Esophagus muscularis mucosa (tissue), 4 donors: ENCODE measurements around the gene JDP2.

ENCODE experiments used
- EP300 ChIP-seq: sonication (generic); formaldehyde crosslinking; IDR thresholded peaks from one replicate; pipeline ENCODE4 v1.6.1; 2017; ENCODE audit warnings: antibody characterized with exemption
- POLR2A ChIP-seq: fragments of 450-650 bp; IDR thresholded peaks from one replicate; pipeline ENCODE4 v1.6.1; 2017; ENCODE audit warnings: antibody characterized with exemption, moderate library complexity, mild to moderate bottlenecking, low read depth
- POLR2AphosphoS5 ChIP-seq, 2 donors: sonication (generic); formaldehyde crosslinking; IDR thresholded peaks; one replicate each; pipeline ENCODE4 v1.6.1; 2017; ENCODE audit warnings: antibody characterized with exemption in 2 of 2
- TF ChIP-seq, protein P1 (sequence below), 3 experiments: fragments of 200-600 bp in 2 of 3; fragments of 450-650 bp in 1 of 3; sonication (generic) in 2 of 3; IDR thresholded peaks; one replicate each; pipeline ENCODE4 v1.5.1; 2017 to 2019; ENCODE audit warnings: antibody characterized with exemption in 3 of 3, mild to moderate bottlenecking in 2 of 3, moderate library complexity in 1 of 3

DNA sequence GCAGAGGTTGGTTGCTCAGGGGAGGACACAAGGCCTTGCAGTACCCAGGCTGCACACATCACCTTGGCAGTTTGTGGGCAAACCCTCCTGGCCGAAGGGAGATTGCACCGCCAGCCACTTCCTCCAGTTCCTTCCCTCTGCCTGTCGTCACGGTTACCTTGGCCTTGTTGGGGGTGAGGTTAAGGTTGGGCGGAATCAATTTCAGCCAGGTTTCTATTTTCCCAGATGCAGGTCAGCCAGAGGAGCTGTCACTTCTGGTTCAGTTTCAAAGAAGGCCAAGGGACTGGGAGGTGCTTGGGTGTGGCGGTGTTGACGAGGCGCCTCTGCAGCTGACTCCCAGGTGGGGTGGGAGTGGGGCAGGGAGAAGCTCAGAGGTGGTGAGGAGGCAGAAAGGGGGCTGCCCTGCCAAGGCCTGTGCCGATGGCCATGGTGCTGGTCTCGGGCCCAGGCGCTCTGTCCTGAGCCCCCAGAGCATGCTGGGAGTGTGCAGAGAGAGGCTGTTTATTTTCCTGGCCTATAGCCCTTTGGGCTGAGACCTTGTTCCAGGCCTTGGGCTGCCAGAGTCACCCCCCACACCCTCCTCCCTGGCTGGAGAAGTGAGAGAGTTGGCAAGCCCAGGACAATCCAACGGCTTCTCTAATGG lies 31.4 kb downstream of the JDP2 start:
- TF ChIP-seq POLR2AphosphoS5 (IDR thresholded peaks at IDR 0.05) (peak in 1 of 2 donors; percentile 41), POLR2A (no peak), EP300 (no peak)
- TF ChIP-seq, protein P1, sequence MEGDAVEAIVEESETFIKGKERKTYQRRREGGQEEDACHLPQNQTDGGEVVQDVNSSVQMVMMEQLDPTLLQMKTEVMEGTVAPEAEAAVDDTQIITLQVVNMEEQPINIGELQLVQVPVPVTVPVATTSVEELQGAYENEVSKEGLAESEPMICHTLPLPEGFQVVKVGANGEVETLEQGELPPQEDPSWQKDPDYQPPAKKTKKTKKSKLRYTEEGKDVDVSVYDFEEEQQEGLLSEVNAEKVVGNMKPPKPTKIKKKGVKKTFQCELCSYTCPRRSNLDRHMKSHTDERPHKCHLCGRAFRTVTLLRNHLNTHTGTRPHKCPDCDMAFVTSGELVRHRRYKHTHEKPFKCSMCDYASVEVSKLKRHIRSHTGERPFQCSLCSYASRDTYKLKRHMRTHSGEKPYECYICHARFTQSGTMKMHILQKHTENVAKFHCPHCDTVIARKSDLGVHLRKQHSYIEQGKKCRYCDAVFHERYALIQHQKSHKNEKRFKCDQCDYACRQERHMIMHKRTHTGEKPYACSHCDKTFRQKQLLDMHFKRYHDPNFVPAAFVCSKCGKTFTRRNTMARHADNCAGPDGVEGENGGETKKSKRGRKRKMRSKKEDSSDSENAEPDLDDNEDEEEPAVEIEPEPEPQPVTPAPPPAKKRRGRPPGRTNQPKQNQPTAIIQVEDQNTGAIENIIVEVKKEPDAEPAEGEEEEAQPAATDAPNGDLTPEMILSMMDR (IDR thresholded peaks at IDR 0.05): no peak
